K562 (cell line): Measurements from ENCODE around the gene TRIM38. TPM values are rescaled to one million over a fixed set of nuclear protein-coding genes. Genes with fewer than 3 reads are reported as not detected.

Source experiments
- ASH1L ChIP-seq: fragments of 450-650 bp; IDR thresholded peaks from 2 replicates; pipeline ENCODE4 v1.6.1; 2018; ENCODE audit warnings: borderline replicate concordance, mild to moderate bottlenecking, low read depth; ENCODE audit not compliant: partially characterized antibody
- CEBPG ChIP-seq, 3 experiments: fragments of 200-800 bp in 1 of 3; sonication (Bioruptor generic) in 1 of 3; sonication (generic) in 1 of 3; formaldehyde crosslinking in 1 of 3; IDR thresholded peaks in 2 of 3; conservative IDR thresholded peaks in 1 of 3; 2 replicates each; pipeline versions ENCODE4 v1.6.1 to v1.8.0; 2016 to 2022; ENCODE audit warnings: missing compliant biosample characterization in 2 of 3, missing genetic modification characterization in 2 of 3, mild to moderate bottlenecking in 1 of 3, missing genetic modification reagents in 1 of 3
- ESRRA ChIP-seq: fragments of 450-650 bp; IDR thresholded peaks from 2 replicates; pipeline ENCODE4 v1.6.1; 2014; ENCODE audit warnings: low read depth, mild to moderate bottlenecking, moderate library complexity, borderline replicate concordance
- HDAC1 ChIP-seq, 2 experiments: fragments of 450-650 bp; IDR thresholded peaks; 2 replicates each; pipeline ENCODE4 v1.6.1; 2016 to 2017; ENCODE audit warnings: inconsistent platforms in 1 of 2, mild to moderate bottlenecking in 1 of 2, moderate library complexity in 1 of 2
- JUND ChIP-seq, 2 experiments: IDR thresholded peaks; 2 replicates in 1 of 2; 3 replicates in 1 of 2; pipeline ENCODE4 v1.6.1; 2011; ENCODE audit warnings: borderline replicate concordance in 2 of 2, low read depth in 2 of 2, low read length in 2 of 2, improper control_type of control experiment in 1 of 2, missing biosample characterization in 1 of 2, missing genetic modification characterization in 1 of 2, missing genetic modification reagents in 1 of 2
- NCOR1 ChIP-seq: fragments of 450-650 bp; IDR thresholded peaks from 2 replicates; pipeline ENCODE4 v1.6.1; 2016; ENCODE audit warnings: mild to moderate bottlenecking, moderate library complexity
- SMAD2 ChIP-seq: fragments of 150-350 bp; IDR thresholded peaks from 2 replicates; pipeline ENCODE4 v1.6.1; 2014; ENCODE audit warnings: low read depth, mild to moderate bottlenecking, low read length
- SMAD3 ChIP-seq: fragments of 450-650 bp; formaldehyde crosslinking; conservative IDR thresholded peaks from 2 replicates; pipeline ENCODE4 v1.4.0; 2020; ENCODE audit warnings: mild to moderate bottlenecking
- SOX6 ChIP-seq: fragments of 450-650 bp; IDR thresholded peaks from 2 replicates; pipeline ENCODE4 v1.6.1; 2014; ENCODE audit warnings: mild to moderate bottlenecking
- TCF7 ChIP-seq: sonication (generic); IDR thresholded peaks from 2 replicates; pipeline ENCODE4 v1.6.1; 2016; ENCODE audit warnings: antibody characterized with exemption, borderline replicate concordance
- ZNF134 ChIP-seq: fragments of 250-450 bp; sonication (Bioruptor Pico); conservative IDR thresholded peaks from 2 replicates; pipeline ENCODE4 v1.4.0; 2020
- ZNF175 ChIP-seq: fragments of 200-800 bp; sonication (Bioruptor generic); IDR thresholded peaks from 2 replicates; pipeline ENCODE4 v1.6.1; 2016; ENCODE audit warnings: low read depth, mild to moderate bottlenecking, missing genetic modification characterization, missing compliant biosample characterization
- ZNF41 ChIP-seq: fragments of 250-450 bp; sonication (Bioruptor Pico); conservative IDR thresholded peaks from 2 replicates; pipeline ENCODE4 v1.4.0; 2020; ENCODE audit warnings: mild to moderate bottlenecking
- polyA plus RNA-seq, 8 experiments: library from polyadenylated mRNA; depleted of rRNA in 4 of 8; stranded (reverse) in 5 of 8; unstranded in 3 of 8; fragments of >200 nt; fragmentation: Nextera tagmentation in 2 of 8; fragmentation: Illumina TruSeq in 1 of 8; extraction: Ambion mirVana in 2 of 8; extraction: Trizol in 1 of 8; gene quantifications; 2 replicates each; pipeline versions ENCODE4 v1.2.1 to v1.2.3, GENCODE V29; 2011 to 2014; ENCODE audit warnings: inconsistent platforms in 1 of 8, missing spikeins in 1 of 8
- total RNA-seq, 7 experiments: library from RNA; depleted of rRNA in 6 of 7; stranded (reverse); fragments of >200 nt in 6 of 7; fragmentation: Illumina TruSeq in 2 of 7; extraction: Trizol in 2 of 7; gene quantifications; 2 replicates each; pipeline versions ENCODE4 v1.2.1 to v1.2.3, GENCODE V29; 2011 to 2021; ENCODE audit warnings: low replicate concordance in 1 of 7
- TF ChIP-seq, protein P1 (sequence below): fragments of 200-800 bp; sonication (Bioruptor generic); IDR thresholded peaks from 2 replicates; pipeline ENCODE4 v1.6.1; 2016; ENCODE audit warnings: missing genetic modification characterization, missing compliant biosample characterization
- TF ChIP-seq, protein P2 (sequence below): fragments of 450-650 bp; formaldehyde crosslinking; IDR thresholded peaks from 2 replicates; pipeline ENCODE4 v1.4.0; 2020; ENCODE audit warnings: mild to moderate bottlenecking, moderate library complexity
- TF ChIP-seq, protein P3 (sequence below): fragments of 450-650 bp; IDR thresholded peaks from 2 replicates; pipeline ENCODE4 v1.6.1; 2017; ENCODE audit warnings: mild to moderate bottlenecking, moderate library complexity
- TF ChIP-seq, protein P4 (sequence below): fragments of 250-450 bp; sonication (Bioruptor Pico); IDR thresholded peaks from 2 replicates; pipeline ENCODE4 v1.4.0; 2020; ENCODE audit warnings: mild to moderate bottlenecking, moderate library complexity, borderline replicate concordance

The TRIM38 gene
- total and polyA plus RNA-seq, 9 of the 15 experiments (the other 6 are each of a cell fraction or from before 2014, with no cell fraction given): 1.7 to 6.7 (median 6.3) TPM

DNA sequence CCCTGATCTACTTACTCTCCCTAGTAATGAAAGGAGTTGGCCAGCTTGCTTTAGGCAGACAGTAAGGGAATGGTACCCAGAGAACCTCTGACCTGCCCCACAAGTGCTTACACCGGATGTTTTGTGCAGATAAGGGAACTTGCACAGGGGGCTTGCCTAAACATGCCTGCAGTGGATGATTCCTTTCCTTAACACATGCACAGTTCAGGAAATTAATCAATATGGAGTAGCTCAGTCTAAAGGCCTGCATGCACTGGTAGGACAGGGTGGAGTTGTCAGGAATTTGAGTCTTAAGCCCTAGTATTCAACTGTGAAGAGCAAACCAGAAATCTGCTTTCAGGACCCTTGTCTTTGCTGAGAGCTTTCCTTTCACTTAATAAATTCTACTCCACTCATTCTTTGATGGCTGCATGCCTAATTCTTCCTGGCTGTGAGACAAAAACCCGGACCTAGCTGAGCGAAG, 3.9 kb upstream of the TRIM38 start (continued):
- TF ChIP-seq ASH1L (no peak), SOX6 (no peak), SMAD3 (no peak), ZNF41 (CRISPR knock-in tag) (no peak), SMAD2 (no peak), ZNF134 (no peak), TCF7 (no peak), ESRRA (no peak), CEBPG (CRISPR knock-in tag; IDR thresholded peaks at IDR 0.05) (no peak), CEBPG (tag; conservative IDR thresholded peaks at IDR 0.05 in 1 of 2, IDR thresholded peaks at IDR 0.05 in 1 of 2) (no peak), HDAC1 (IDR thresholded peaks at IDR 0.05) (peak in 1 of 2 experiments; percentile 18; a peak in 1 of 4 replicates), JUND (IDR thresholded peaks at IDR 0.05; ENCODE audit: borderline replicate concordance, low read depth, low read length) (peak; percentile 21; the same call in 1 of the 2 replicates), JUND (tag; IDR thresholded peaks at IDR 0.05; ENCODE audit: borderline replicate concordance, low read depth, low read length) (no peak), NCOR1 (peak; percentile 70), ZNF175 (CRISPR knock-in tag) (peak; percentile 63; the same call in 1 of the 2 replicates)
- TF ChIP-seq, protein P1, sequence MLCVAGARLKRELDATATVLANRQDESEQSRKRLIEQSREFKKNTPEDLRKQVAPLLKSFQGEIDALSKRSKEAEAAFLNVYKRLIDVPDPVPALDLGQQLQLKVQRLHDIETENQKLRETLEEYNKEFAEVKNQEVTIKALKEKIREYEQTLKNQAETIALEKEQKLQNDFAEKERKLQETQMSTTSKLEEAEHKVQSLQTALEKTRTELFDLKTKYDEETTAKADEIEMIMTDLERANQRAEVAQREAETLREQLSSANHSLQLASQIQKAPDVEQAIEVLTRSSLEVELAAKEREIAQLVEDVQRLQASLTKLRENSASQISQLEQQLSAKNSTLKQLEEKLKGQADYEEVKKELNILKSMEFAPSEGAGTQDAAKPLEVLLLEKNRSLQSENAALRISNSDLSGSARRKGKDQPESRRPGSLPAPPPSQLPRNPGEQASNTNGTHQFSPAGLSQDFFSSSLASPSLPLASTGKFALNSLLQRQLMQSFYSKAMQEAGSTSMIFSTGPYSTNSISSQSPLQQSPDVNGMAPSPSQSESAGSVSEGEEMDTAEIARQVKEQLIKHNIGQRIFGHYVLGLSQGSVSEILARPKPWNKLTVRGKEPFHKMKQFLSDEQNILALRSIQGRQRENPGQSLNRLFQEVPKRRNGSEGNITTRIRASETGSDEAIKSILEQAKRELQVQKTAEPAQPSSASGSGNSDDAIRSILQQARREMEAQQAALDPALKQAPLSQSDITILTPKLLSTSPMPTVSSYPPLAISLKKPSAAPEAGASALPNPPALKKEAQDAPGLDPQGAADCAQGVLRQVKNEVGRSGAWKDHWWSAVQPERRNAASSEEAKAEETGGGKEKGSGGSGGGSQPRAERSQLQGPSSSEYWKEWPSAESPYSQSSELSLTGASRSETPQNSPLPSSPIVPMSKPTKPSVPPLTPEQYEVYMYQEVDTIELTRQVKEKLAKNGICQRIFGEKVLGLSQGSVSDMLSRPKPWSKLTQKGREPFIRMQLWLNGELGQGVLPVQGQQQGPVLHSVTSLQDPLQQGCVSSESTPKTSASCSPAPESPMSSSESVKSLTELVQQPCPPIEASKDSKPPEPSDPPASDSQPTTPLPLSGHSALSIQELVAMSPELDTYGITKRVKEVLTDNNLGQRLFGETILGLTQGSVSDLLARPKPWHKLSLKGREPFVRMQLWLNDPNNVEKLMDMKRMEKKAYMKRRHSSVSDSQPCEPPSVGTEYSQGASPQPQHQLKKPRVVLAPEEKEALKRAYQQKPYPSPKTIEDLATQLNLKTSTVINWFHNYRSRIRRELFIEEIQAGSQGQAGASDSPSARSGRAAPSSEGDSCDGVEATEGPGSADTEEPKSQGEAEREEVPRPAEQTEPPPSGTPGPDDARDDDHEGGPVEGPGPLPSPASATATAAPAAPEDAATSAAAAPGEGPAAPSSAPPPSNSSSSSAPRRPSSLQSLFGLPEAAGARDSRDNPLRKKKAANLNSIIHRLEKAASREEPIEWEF (CRISPR knock-in tag): no peak
- TF ChIP-seq, protein P2, sequence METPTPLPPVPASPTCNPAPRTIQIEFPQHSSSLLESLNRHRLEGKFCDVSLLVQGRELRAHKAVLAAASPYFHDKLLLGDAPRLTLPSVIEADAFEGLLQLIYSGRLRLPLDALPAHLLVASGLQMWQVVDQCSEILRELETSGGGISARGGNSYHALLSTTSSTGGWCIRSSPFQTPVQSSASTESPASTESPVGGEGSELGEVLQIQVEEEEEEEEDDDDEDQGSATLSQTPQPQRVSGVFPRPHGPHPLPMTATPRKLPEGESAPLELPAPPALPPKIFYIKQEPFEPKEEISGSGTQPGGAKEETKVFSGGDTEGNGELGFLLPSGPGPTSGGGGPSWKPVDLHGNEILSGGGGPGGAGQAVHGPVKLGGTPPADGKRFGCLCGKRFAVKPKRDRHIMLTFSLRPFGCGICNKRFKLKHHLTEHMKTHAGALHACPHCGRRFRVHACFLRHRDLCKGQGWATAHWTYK (CRISPR knock-in tag): no peak
- TF ChIP-seq, protein P3, sequence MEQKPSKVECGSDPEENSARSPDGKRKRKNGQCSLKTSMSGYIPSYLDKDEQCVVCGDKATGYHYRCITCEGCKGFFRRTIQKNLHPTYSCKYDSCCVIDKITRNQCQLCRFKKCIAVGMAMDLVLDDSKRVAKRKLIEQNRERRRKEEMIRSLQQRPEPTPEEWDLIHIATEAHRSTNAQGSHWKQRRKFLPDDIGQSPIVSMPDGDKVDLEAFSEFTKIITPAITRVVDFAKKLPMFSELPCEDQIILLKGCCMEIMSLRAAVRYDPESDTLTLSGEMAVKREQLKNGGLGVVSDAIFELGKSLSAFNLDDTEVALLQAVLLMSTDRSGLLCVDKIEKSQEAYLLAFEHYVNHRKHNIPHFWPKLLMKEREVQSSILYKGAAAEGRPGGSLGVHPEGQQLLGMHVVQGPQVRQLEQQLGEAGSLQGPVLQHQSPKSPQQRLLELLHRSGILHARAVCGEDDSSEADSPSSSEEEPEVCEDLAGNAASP: no peak
- TF ChIP-seq, protein P4, sequence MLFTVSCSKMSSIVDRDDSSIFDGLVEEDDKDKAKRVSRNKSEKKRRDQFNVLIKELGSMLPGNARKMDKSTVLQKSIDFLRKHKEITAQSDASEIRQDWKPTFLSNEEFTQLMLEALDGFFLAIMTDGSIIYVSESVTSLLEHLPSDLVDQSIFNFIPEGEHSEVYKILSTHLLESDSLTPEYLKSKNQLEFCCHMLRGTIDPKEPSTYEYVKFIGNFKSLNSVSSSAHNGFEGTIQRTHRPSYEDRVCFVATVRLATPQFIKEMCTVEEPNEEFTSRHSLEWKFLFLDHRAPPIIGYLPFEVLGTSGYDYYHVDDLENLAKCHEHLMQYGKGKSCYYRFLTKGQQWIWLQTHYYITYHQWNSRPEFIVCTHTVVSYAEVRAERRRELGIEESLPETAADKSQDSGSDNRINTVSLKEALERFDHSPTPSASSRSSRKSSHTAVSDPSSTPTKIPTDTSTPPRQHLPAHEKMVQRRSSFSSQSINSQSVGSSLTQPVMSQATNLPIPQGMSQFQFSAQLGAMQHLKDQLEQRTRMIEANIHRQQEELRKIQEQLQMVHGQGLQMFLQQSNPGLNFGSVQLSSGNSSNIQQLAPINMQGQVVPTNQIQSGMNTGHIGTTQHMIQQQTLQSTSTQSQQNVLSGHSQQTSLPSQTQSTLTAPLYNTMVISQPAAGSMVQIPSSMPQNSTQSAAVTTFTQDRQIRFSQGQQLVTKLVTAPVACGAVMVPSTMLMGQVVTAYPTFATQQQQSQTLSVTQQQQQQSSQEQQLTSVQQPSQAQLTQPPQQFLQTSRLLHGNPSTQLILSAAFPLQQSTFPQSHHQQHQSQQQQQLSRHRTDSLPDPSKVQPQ (CRISPR knock-in tag): no peak
